Embryonic facial prominence (tissue), 1 donor: Measurements from ENCODE around the gene NEUROD2.

Experiments
- DNase-seq: peaks from one replicate; pipeline ENCODE4 v3.0.0-alpha.2; 2016; ENCODE audit errors: extremely low spot score

NEUROD2 gene

GRCh38 chr17:39580082-39580468 lies 27.6 kb downstream of the NEUROD2 start:
- DNase-seq, result no peak

GRCh38 chr17:39579318-39580081 lies 28.2 kb downstream of the NEUROD2 start:
- DNase-seq, result no peak

- DNase-seq, result no peak
Measured at GRCh38 chr17:39578272-39578671, 29.4 kb downstream of the NEUROD2 start.

- DNase-seq, result no peak
Measured at GRCh38 chr17:39576187-39576586, 31.5 kb downstream of the NEUROD2 start.

- no peak for DNase-seq
Measured at GRCh38 chr17:39573447-39574298, 34.0 kb downstream of the NEUROD2 start.

- no peak for DNase-seq
Measured at GRCh38 chr17:39572121-39572520, 35.6 kb downstream of the NEUROD2 start.

- DNase-seq, result no peak
Measured at GRCh38 chr17:39569126-39569525, 38.6 kb downstream of the NEUROD2 start.

- DNase-seq, result no peak
Measured at GRCh38 chr17:39568702-39569101, 39.0 kb downstream of the NEUROD2 start.

- no peak for DNase-seq
Measured at GRCh38 chr17:39566094-39566850, 41.4 kb downstream of the NEUROD2 start.

GRCh38 chr17:39564211-39564848 lies 43.4 kb downstream of the NEUROD2 start:
- DNase-seq, result no peak

- no peak for DNase-seq
Measured at GRCh38 chr17:39563476-39563875, 44.2 kb downstream of the NEUROD2 start.

- no peak for DNase-seq
Measured at GRCh38 chr17:39562976-39563375, 44.7 kb downstream of the NEUROD2 start.

GRCh38 chr17:39562395-39562794 lies 45.3 kb downstream of the NEUROD2 start:
- no peak for DNase-seq

- DNase-seq, result no peak
Measured at GRCh38 chr17:39556423-39556822, 51.3 kb downstream of the NEUROD2 start.

GRCh38 chr17:39555368-39555767 lies 52.4 kb downstream of the NEUROD2 start:
- no peak for DNase-seq
